GM18861 (cell line): ENCODE data around the gene EMILIN1.
"Not testable (repeated sequence)": the region's sequence is repeated elsewhere in the genome, so short reads cannot be mapped to it uniquely, and the experiment has no call there.

Experiments used
- ATAC-seq: cut with Tn5 transposase; IDR thresholded peaks from one replicate; pipeline ENCODE4 v1.9.1; 2021; ENCODE audit not compliant: unreplicated experiment

Gene EMILIN1

GRCh38 chr2:27092696-27093429 lies 14.4 kb downstream of the EMILIN1 start:
- no peak for ATAC-seq

DNA sequence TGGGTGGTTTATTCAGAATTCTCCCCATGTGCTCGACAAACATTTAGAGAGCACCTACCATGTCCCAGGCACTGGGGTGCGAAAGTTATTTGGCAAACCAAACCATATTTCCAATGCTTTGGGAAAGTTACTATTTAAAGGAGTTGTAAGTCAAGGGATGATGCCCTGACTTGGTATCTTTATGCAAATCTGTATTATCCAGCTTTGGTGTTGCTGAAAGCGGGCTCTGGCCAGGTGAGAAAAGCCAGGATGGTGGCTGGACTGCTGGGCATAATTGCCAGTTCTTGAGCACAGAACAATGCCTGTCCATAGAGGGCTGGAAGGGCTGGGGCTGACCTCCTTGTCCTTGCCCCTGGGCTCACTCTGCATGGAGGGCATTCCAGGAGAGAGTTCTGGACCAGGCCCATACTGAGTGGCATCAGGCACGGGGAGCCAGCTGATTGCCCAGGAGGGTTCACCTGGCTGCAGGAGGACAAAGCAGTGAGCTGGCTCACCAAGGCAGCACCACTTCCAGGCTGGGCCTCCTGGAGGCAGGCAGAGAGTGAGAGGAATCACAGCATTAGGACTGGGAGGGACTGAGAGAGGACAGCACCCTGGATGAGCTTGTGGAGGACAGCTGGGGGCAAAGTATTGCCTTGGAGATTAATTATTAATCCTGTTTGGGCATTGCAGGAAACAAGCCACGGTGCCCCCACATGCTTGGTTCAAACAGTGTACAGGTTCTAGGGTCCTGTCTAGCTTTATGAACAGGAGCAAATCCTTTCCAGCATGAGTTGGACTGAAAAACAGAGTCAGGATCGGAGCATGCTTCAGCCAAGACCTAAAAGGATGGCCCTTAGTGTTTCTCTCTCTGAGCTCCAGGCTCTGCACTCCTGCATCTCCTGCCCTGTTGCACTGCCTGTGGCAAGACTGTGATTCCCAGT lies 15.3 kb downstream of the EMILIN1 start:
- ATAC-seq = no peak

- ATAC-seq = no peak
These were observed 16.1 kb downstream of the EMILIN1 start for GRCh38 chr2:27094353-27094984.

- no peak for ATAC-seq
These were observed 17.0 kb downstream of the EMILIN1 start for GRCh38 chr2:27095427-27095744.

GRCh38 chr2:27095745-27096651 lies 17.6 kb downstream of the EMILIN1 start:
- ATAC-seq = no peak

DNA sequence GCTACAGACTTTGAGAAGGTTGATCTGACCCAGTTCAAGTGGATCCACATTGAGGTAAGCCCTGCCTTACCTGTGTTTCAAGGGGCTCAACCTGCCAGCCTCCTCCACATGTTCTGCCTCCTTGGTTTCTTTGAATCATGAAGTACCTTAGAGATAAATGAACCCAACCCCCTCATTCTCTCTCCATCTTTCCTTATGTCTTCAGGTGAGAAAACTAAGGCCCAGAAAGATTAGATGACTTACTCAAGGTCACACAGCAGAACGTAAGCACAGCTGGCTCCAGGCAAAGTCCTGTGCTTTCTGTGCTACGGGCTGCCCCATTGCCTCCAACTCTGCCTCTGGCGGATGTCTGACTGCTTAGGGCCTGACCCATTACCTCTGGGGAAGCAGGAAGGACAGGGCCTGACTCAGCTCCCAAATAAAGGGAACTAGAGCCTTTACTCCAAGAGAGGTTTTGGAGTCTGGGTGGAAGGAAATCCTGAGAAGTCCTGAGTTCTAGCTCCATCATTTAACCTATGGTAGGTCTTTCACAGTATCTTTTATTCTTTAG lies 18.4 kb downstream of the EMILIN1 start:
- no peak for ATAC-seq

GRCh38 chr2:27097341-27097740 lies 18.9 kb downstream of the EMILIN1 start:
- no peak for ATAC-seq

- ATAC-seq = no peak
These were observed 21.0 kb downstream of the EMILIN1 start for GRCh38 chr2:27099334-27099955.

DNA sequence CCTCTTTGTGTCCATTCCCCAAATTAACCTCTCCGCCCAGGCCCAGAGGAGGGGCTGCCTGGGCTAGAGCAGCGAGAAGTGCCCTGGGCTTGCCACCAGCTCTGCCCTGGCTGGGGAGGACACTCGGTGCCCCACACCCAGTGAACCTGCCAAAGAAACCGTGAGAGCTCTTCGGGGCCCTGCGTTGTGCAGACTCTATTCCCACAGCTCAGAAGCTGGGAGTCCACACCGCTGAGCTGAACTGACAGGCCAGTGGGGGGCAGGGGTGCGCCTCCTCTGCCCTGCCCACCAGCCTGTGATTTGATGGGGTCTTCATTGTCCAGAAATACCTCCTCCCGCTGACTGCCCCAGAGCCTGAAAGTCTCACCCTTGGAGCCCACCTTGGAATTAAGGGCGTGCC lies 21.6 kb downstream of the EMILIN1 start:
- no peak for ATAC-seq

DNA sequence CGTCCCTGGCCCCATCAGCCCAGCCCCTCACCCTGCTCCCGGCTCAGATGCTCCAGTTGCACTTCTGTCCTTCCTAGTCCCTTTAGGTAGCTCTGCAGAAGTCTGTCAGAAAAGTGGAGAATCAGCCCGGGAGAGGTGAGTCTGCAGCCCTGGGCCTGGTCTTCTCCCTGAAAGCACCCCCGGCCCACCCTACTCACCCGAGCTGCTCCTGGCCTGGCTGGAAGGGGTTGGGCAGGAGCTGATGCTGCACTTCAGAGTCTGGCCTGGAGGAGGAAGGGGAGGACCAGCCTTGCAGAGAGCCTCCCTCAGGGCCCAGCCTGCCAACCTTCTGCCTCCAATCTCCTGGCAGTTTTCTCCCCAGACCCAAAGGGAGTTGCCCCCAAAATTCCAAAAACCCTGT lies 23.9 kb downstream of the EMILIN1 start:
- ATAC-seq = no peak

DNA sequence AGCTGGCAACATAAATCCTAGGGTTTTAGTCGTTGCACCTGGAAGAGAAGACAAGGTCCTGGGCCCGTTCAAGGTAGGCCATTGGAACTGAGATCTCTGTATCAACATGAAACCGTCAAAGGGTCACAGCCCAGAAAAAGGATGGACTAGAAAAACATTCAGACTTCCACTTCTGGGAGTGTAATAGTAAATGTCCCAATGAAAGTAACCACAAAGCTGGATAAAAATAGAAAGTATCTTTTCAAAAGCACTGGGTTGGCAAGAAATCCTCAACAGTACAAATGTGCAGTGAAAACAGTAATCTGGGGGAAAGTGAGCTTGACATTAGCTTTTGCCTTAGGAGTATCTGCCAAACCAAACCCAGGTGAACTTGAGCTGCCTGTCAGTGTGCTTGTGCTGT lies 27.6 kb downstream of the EMILIN1 start:
- no peak for ATAC-seq

GRCh38 chr2:27108221-27108620 lies 29.8 kb downstream of the EMILIN1 start:
- ATAC-seq = no peak

- no peak for ATAC-seq
These were observed 30.7 kb downstream of the EMILIN1 start for GRCh38 chr2:27109083-27109482.

DNA sequence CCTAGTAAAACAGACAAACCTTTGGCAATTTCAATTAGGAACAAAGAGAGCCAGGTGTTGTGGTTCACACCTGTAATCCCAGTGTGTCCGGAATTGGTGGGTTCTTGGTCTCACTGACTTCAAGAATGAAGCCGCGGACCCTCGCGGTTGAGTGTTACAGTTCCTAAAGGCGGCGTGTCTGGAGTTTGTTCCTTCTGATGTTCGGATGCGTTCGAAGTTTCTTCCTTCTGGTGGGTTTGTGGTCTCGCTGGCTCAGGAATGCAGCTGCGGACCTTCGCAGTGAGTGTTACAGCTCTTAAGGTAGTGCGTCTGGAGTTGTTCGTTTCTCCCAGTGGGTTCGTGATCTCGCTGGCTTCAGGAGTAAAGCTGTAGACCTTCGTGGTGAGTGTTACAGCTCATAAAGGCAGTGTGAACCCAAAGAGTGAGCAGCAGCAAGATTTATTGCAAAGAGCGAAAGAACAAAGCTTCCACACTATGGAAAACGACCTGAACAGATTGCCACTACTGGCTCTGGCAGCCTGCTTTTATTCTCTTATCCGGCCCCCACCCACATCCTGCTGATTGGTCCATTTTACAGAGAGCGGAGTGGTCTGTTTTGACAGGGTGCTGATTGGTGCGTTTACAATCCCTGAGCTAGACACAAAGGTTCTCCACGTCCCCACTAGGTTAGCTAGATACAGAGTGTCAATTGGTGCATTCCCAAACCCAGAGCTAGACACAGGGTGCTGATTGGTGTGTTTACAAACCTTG lies 32.4 kb downstream of the EMILIN1 start:
- not testable (repeated sequence) for ATAC-seq

- not testable (repeated sequence) for ATAC-seq
These were observed 33.1 kb downstream of the EMILIN1 start for GRCh38 chr2:27111392-27112078.

DNA sequence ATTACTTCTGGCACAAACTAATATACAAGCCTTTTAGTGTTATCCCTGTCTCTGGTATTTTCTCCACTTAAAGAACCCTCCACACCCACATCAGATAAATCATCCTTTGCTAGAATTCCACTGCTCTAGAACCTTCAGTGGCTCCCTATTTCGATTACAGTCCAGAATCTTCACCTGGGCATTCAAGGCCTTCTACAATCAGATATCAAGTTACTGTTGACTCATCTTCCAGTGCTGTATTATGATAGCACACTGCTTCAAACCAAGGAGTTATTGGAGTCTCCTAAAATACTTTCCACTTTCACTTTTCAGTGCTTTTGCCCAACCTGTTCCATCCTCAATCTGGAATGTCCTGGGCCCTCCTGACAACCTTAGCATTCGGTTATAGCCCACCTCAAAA lies 37.1 kb downstream of the EMILIN1 start:
- no peak for ATAC-seq

DNA sequence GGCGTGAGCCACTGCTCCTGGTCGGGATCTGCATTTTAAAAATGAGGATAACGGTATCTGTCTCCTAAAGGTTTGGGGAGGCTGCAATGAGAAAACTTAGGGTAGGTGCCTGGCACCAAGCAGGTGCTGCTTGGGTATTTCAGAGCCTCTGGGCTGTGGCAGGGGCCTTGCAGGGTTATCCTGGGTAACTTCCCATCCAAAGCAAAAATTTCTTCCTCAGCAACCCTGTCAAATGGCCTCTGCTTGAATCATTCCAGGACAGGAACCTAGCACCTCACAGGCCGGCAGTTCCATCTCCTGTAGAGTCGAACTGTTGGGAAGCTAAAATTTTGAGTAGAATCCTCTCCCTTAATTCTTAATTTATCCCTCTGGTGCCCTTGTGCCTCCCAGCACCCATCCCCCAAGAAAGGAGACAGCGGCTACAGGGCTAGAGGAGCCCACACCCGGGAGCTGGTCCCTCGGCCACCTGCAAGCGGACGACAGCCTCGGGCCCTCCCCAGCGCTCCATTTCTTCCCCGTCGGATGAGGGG lies 39.6 kb downstream of the EMILIN1 start:
- ATAC-seq = no peak

GRCh38 chr2:27118525-27119329 lies 40.3 kb downstream of the EMILIN1 start, which contains the start of gene CGREF1:
TSS of gene CGREF1 (minus strand) at chr2:27119128. CDS start at chr2:27104366, 14,762 bp downstream.
- ATAC-seq = no peak
